Activated CD8-positive, alpha-beta memory T cell treated with anti-CD3 and anti-CD28 coated beads, Interleukin-2, amount 50 U/mL, for 24 hours (primary cell): ENCODE results near the gene RBPJ.
A peak's percentile ranks its signal among the peaks of the same experiment; 100 is the strongest.
"Not testable (repeated sequence)": the region's sequence is repeated elsewhere in the genome, so short reads cannot be mapped to it uniquely, and the experiment has no call there.

Experiments used
- DNase-seq: peaks from one replicate; pipeline ENCODE4 v3.0.0-alpha.2; 2020; ENCODE audit errors: extremely low read depth

The RBPJ gene

DNA sequence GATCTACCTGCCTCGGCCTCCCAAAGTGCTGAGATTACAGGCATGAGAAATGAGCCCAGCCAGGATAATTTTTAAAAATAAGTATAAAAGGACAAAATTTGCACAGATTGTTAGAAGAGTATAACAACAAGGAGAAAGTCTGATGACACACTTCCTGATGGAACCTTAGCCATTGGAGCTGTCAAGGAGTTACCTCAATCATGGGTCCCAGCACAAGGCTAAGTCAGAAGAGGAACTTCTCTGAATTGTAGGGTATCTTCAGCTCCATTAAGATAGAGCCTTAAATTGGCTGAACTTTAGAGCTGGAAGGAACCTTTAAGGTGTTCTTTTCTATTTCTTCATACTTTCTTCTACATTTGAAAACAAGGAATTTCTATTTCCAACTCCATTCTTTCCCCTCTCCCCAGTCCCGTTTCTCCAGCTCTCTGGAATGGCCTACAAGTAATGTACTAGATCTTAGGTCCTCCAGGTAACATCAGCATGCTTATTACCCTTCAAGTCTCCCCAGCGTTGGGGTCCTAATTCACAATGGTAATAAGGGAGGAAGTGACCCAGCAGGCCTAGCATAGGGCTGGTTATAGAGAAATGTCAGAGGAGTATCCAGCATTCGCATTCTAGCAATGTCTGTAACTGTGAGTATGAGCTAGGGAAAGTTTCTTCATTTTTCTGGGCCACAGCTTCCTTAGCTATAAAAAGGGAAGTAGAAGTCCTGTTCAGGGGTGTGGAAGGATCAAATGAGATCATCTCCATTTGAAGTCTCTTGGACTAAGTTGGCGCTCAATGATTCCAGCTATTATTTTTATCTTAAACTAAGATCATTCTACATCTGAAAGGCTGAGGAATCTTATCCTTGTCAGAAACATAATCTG is 18.5 kb upstream of the RBPJ start:
- DNase-seq: no peak

DNA sequence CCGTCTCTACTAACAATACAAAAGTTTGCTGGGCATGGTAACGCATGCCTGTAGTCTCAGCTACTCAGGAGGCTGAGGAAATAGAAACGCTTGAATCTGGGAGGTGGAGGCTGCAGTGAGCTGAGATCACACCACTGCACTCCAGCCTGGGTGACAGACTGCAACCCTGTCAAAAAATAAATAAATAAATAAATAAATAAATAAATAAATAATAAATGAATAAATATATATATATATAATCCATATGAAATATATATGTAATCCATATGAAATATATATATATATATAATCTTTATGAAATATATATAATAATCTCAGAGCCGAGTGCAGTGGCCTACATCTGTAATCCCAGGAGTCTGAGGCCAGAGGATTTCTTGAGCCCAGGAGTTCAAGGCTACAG is 17.8 kb upstream of the RBPJ start:
- no peak for DNase-seq

DNA sequence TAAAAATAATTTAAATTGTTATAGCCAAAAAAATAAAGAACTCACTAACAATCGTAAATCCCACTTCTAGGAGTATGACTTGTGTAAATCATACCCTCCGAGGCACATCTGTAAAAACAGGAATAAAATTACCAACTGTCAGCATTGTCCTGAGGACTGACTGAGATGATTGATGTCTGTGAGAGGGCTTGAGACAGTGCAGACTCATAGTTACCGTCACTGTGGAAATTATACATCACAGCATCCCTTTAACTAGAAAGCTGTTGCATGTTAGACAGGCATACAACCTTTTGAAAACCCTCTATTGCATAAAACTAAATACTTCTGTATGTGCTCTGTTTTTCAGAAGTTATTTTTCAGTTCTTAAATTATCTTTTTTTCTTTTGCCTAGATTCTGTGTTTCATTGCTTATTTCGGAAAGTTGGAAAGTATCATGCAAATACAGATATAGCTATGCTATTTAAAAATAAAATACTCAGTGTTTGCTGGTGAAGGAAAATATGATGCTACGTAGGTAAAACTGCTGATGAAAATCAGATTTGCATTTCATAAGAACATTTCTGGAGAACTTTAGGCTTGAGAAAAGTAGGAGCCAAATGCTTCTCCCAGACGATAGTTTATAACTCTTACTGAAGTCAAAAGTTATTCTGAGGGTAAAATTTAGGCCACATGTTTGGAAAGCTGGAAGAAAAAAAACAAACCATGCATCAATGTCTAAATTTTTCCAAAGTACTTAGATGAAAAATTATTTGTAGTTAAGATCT is 13.6 kb upstream of the RBPJ start:
- no peak for DNase-seq

DNA sequence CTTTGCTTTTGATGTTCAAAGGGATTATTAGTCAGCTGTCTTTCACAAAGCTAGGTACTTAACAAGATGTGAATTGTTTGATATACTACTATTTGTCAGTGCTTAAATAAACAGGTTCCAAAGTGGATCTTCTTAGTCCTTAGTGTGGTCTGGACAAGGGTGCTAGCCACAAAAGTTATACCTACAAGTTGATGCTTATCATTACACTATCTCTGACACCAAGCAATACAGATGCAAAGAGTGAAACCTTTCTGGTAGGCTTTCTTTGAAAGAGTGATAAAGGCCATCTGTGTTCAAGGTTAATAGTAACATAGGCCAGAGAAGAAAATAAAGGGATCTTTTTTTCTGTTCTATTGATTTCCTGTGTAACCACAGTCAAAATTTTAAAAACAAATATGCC is 12.2 kb upstream of the RBPJ start:
- DNase-seq: no peak

DNA sequence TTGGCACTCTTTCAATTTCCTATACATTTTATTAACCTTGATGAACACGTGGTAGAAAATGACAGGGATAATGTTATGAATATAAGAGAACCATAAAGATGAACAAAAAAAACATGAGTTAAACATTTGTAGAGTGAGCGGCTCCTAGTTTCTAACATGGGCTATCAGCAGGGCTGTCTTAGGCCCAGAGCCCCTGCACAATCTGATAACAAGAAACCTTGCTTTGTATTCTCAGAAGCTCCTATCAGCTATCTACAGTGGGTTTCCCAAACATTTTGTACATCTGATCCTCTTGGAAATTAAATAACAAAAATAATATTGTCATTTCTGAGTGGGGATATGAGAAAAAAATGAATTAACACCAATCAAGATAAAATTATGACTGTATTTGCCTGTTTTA is 10.6 kb upstream of the RBPJ start:
- DNase-seq: no peak

DNA sequence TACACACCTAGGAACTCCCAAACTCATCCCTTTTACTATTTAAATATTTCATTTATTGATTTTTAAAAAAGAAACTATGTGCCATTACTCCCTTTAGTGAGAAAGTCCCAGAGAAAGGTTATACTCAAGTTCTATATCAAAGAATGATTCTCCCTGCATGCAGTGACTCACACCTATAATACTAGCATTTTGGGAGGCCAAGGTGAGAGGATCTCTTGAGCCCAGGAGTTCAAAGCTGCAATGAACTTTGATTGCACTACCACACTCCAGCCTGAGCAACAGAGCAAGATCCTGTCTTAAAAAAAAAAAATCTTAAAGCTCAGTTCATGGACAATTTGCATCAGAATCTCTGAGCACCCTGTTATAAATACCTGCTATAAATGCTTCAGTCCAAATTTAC is 9.2 kb upstream of the RBPJ start:
- no peak for DNase-seq

DNA sequence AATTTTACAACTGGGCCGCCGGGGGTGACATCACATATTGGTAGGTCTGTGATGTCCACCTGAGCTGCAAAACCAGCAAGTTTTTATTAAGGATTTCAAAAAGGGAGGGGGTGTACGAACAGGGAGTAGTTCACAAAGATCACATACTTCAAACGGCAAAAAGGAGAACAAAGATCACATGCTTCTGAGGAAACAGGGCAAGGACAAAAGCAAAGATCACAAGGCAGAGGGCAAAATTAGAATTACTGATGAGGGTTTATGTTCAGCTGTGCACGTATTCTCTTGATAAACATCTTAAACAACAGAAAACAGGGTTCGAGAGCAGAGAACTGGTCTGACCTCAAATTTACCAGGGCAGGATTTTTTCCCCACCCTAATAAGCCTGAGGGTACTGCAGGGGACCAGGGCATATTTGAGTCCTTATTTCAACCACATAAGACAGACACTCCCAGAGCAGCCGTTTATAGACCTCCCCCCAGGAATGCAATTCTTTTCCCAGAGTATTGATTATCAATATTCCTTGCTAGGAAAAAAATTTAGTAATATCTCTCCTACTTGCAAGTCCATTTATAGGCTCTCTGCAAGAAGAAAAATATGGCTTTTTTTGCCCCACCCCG is 5.4 kb upstream of the RBPJ start:
- not testable (repeated sequence) for DNase-seq

DNA sequence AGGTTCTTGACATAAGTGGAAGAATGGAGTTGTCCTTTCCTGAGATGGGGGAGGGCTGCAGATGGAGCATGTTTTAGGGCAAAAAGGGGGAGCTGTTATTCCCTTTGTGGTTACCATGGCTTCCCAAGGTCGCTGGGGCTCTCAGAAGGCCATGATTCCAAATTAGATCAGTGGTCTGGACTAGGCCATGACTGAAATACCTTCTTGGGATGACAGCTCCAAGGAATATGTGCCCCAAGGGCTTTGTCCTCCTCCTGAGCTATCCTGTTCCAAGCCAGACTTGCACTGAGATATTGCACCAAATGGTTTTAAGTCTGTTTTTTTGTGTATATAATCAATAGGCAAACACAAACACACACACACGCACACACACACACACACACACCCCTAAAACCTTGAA is 3.0 kb upstream of the RBPJ start:
- no peak for DNase-seq

DNA sequence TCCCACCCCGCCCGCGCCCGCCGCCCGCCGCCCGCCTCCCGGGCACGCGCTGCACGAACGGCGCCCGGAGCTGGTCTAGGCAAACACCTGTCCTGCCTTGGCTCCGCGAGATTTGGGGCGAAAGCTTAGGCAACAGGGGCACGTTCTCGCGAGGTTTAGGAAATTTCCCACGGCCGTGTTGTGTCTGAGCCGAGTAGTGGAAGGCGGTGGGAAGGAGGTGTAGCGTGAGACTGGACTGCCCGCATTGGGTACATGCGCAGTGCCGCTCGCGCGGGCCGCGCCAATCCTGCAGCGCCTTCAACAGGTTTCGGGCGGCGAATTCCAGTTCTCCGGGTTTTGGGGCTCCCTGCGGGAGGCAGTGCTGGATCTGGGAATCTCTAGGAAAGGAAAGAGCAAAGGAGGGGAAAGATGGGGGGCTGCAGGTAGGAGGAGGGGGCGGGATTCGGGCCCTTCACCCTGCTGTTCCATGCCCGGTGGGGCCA is 1.3 kb upstream of the RBPJ start:
- peak; percentile 93 for DNase-seq

DNA sequence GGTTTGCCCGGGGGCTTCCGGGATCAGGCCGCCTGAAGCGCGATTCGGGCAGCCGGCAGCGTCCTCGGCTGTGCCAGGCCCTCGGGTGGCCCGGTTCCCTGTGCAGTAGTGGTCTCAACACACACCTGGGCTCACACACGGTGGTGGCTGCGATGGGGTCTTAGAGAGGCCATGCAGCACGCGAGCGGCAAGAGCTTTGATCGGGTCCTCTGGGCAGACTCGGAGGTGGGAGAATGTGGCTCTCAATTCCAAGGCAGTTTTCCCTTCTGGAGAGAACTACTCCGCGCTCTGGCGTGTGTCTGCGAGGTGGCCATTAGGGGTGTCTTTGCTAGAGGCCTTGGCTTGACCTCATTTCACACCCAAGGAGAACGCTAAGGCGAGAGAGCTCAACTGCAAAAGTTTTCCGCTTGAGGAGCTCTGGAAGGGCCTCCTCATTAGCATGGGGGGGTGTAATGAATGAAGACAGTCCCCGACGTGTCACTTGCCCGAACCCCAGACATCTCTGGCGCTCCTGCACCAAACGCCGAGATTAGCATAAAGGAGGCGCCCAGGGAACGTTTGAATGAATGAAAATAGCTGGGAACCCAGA is 771 bp upstream of the RBPJ start:
- DNase-seq: no peak

DNA sequence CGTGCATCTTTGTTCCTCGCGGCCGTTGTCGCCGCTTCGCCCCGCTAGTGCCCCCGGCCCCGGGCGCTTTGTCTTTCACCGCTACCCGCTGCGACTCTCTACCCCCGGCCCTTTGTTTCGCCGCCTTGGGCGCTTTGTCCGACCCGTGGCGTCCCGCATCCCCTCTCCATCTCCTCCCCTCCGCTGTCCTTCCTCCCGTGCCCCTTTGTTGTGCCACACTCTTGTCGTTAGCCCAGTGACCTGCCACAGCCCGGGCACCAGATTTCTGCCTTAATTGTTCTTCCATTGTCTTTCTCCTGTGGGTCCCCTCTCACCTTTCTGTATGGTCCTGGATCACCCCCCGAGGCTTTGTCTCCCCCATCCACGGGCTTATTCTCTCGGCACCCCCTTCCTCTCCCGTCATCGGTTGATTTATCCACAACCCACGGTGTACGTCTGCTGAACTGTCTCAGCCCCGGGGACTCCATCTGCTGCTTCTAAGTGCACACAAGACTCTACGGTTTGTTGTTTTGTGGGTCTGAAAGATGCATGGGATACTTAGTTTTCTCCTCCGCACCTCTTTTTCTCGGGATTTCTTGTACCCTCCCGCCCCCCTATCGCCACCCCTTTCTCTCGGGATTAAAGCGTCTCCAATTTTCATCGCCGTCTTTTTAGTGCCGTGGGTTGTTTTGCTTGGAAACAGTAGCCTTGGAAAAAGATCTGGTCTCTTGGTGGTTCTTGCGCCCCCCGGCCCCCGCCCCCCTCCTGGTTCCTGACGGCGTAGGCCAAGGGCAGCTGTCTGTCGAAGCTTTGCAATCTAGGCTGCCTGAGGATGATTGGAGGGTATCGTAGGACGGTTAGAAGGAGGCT is 783 bp downstream of the RBPJ start:
- DNase-seq: no peak

DNA sequence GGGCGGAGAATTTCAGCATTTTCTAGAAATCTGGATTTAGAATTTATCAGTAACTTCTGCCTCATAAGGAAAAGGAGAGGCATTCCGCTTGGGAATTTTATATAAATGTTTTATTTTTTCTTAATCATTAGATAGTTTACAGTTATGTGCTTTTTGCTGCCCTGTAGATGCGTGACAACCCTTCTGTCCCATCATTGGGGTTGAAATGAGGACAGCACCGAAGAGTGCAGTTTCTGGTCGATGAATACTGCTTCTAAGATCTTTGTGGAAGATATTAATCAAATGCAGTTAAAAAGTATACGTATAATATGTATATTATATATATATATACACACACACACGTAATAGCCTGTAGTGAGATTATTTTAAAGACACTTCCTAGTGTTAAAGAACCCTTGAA is 1.5 kb downstream of the RBPJ start:
- DNase-seq: no peak

DNA sequence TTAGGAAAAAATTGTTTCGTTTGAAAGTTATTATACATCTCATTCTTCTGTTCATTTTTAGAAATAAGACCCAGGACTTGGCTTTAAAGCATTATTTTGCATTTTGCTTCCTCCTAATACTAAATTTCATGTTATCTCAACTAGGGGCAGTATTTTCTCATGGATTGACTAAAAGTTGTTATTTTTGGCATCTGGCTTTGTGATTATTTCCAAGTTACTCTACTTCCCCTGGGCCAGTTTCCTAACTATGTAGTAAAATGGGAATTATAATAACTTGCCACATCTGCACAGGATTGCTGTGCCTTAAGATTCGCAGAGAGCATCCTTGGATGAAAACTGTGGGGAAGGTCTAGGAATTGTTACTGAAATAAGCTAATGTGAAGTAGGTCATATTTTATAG is 3.0 kb downstream of the RBPJ start:
- DNase-seq: no peak

DNA sequence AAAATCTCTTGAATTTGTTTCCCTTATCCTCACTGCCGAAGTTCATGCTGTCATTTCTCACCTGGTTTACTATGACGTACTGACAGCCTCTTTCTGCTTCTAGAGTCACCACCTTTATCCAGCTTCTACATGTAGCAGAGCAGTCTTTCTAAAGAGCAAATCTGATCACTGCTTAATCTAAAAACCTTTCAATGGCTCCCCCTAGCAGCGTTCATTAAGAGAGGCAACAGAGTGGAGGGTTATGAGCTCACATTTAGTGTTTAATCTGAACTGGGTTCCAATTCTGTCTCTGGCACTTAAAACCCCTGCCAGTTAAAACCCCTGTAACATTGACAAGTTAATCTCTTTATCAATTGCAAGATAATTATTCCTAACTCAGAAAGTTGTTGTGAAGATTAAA is 4.4 kb downstream of the RBPJ start:
- DNase-seq: no peak

DNA sequence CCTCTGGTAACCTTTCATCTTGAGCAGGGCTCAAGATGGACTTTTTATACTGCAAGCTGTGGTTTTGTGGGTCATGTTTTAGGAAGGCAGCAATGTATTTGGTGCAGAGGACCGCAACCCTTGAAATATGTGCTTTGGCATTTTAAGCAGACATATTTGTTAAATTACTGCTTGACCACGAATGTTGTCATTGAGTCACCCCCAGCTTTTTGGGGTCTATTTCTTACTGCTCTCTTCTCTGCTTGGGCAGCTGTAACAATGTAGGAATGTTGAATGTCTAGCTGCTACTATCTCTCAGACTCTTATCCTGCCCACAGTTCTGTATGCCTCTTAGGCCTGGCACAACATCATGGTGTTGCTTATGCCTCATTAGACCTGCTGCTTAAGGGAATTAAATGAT is 6.0 kb downstream of the RBPJ start:
- no peak for DNase-seq

DNA sequence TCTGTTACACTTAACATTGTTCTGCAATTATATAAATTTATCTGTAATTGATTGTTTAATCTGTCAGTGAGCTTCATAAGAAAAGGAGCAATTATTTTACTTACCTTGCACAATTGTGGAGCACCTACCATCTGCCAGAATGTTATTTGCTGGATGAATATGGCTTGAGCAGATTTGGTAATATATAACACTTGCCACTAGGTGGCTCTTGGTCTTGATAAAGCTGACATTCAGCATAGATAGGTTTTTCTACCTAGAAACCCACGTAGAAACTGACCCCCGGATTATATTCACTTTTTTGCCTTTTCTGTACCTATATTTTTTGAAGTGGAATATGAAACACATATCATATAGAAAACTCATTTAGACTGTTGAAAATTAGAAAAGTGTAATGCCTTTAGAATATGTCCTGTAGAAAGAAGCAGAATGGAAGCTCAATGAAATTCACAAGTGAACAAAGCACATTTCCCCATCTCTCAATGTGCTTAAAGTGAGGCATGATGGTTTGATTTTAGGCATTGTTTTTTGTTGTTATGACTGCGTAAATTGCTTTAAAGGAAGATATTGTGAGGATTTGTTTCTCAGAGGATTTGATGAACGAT is 9.5 kb downstream of the RBPJ start:
- DNase-seq: no peak

DNA sequence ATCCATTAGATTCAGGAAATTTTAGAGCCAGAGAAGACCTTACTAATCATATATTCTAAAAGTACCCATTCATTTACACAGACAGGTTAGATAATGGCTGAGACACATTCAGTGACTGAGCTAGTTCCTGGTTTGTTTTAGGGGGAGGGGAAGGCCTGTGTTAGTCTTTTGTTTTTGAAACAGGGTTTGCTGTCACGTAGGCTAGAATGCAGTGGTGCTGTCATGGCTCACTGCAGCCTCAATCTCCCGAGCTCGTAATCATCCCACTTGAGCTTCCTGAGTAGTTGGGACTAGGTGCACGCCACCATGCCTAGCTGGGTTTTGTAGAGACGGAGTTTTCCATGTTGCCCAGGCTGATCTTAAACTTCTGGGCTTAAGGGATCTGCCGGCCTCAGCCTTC is 10.1 kb downstream of the RBPJ start:
- DNase-seq: no peak

DNA sequence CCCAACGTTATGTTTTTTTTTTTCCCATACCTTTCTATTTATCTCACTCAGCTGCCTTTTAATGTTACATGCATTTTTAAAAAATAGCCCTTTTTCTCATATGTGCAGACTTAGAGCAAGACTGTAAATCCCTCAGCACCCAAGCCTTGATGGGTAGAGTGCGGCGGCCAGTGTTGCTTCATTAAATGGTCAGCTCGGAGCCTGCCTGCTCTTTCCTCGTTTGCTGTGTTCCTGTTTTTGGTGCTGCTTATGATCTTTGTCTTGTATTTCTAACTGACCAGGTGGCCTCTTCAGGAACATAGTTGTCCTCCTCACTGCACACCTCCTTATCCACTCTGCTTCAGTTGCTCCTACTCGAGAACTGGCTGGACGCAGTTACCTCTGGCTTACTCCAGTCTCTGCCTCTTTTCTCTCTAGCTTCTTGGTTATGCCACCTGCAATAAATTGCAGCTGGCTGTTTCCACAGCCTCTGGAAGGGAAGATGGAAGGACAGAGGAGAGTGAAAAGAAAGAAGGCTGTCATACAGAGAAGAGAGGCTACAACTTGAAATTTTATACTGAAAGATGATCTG is 10.7 kb downstream of the RBPJ start:
- DNase-seq: no peak

DNA sequence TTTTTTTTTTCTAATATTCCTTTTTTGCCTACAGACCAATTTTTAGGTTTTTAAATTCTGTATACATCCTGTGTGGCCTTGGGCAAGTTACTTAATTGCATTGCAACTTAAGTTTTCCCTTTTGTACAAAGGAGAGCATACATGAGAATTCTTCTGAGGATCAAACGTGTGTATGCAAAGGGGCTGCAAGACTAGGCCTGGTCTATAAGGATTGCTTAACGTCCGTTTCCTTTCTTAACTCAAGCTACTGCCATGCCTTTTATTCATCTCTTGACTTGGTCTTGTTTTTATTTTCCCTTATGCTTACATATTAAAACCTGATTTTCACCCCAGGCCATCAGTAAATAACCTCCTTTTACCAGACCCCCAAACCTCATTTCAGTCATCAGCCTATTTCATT is 13.6 kb downstream of the RBPJ start:
- no peak for DNase-seq

DNA sequence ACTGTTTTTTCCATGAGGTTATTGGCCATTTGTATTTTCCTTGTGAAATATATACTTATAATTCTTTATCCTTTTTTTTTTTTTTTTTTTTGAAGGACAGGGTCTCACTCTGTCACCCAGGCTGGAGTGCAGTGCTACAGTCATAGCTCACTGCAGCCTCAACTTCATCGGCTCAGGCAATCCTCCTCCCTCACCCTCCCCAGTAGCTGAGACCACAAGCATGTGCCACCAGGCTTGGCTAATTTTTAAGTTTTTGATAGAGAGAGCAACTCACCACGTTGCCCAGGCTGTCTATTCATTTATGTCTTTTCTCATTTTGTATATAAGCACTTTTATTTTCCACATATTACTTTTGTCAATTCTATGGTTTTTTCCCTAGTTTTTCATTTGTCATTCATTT is 16.8 kb downstream of the RBPJ start:
- no peak for DNase-seq
